Calu3 (cell line): ENCODE data around the gene PSMB7. TPM values are rescaled to one million over a fixed set of nuclear protein-coding genes. Genes with fewer than 3 reads are reported as not detected.
A peak's percentile ranks its signal among the peaks of the same experiment; 100 is the strongest.

Experiments used
- BruUV-seq: library from RNA; stranded (reverse); fragments of 400-500 nt; replicated peaks from 2 replicates; lab custom pipeline; 2021; lab: Mats Ljungman, UMichigan
- CTCF ChIA-PET: fragments of 300-600 bp; sonication (Branson Sonifier 250); formaldehyde crosslinking; loops from one replicate; lab custom pipeline; 2022; ENCODE audit warnings: antibody characterized with exemption; lab: Charles Lee
- DNase-seq: peaks from one replicate; pipeline ENCODE4 v3.0.0; 2022
- H3K27ac Mint-ChIP-seq: one replicate; pipeline ENCODE4 v1.8.0; 2022; ENCODE audit warnings: mixed read lengths; ENCODE audit not compliant: unreplicated experiment
- H3K27me3 Mint-ChIP-seq: one replicate; pipeline ENCODE4 v1.8.0; 2022; ENCODE audit warnings: mixed read lengths; ENCODE audit not compliant: unreplicated experiment
- H3K36me3 Mint-ChIP-seq: one replicate; pipeline ENCODE4 v1.8.0; 2022; ENCODE audit warnings: mild to moderate bottlenecking, moderate library complexity, mixed read lengths; ENCODE audit not compliant: insufficient read depth, unreplicated experiment
- H3K4me1 Mint-ChIP-seq: one replicate; pipeline ENCODE4 v1.8.0; 2022; ENCODE audit warnings: mild to moderate bottlenecking, low read depth, mixed read lengths; ENCODE audit not compliant: unreplicated experiment
- H3K4me3 Mint-ChIP-seq: one replicate; pipeline ENCODE4 v1.8.0; 2022; ENCODE audit warnings: mild to moderate bottlenecking, low read depth, moderate library complexity, mixed read lengths; ENCODE audit not compliant: unreplicated experiment
- H3K9me3 Mint-ChIP-seq: one replicate; pipeline ENCODE4 v1.8.0; 2022; ENCODE audit warnings: low read depth, mixed read lengths; ENCODE audit not compliant: unreplicated experiment
- CTCF ChIP-seq: fragments of 200-600 bp; IDR thresholded peaks from one replicate; pipeline ENCODE4 v1.8.0; 2022; ENCODE audit warnings: antibody characterized with exemption; ENCODE audit not compliant: unreplicated experiment
- intact Hi-C: fragments of 100-400 bp; cut with micrococcal nuclease; formaldehyde crosslinking; loops from one replicate; pipeline ENCODE4 v1.10.0; 2022; ENCODE audit not compliant: unreplicated experiment
- total RNA-seq: library from RNA; stranded (reverse); gene quantifications from 2 replicates; pipeline ENCODE4 v1.2.3, GENCODE V29; 2022

The PSMB7 gene
- total RNA-seq, 1 experiment from 2014 or later: 137 TPM

- no peaks in the 10 kb centered on the region for H3K27me3 Mint-ChIP-seq
- BruUV-seq: no TSS peak
- peaks cover 7% of the 10 kb centered on the region for H3K4me1 Mint-ChIP-seq
- no peaks in the 10 kb centered on the region for H3K36me3 Mint-ChIP-seq
- H3K27ac Mint-ChIP-seq: peak overlapping the region; percentile 71
- DNase-seq: no peak
- CTCF ChIA-PET: interaction anchor here (0.5 kb wide), 1 partner anchor 89 kb away, joined by 3 read pairs; no protein-coding TSS in a partner anchor
- intact Hi-C loops: no loop called here
- H3K9me3 Mint-ChIP-seq: no peaks in the 10 kb centered on the region
- TF ChIP-seq CTCF: no peak
- no peak overlapping the region for H3K4me3 Mint-ChIP-seq
These were observed 32.0 kb upstream of the PSMB7 start for GRCh38 chr9:124447297-124447661.

DNA sequence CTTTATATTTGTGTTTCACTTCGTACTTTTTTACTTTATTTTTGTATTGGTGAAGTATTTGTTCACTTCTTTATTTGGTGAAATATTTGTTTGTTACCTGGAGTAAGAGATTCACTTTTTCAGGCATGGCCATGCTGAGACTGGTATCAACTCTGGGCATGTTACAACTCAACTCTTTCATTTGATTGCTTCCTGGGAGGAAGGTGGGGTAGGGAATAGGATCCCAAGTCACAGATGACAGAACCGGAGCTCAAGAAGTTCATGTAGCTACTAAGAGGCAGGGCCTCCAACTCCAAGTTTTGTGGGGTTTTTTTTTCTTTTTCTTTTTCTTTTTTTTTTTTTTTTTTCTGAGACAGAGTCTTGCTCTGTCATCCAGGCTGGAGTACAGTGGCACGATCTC lies 28.9 kb upstream of the PSMB7 start:
- intact Hi-C loops: no loop called here
- CTCF ChIA-PET: no interaction called here
- Mint-ChIP-seq H3K4me1 (peaks cover 7% of the 10 kb centered on the region), H3K9me3 (no peaks in the 10 kb centered on the region), H3K4me3 (no peak overlapping the region), H3K36me3 (no peaks in the 10 kb centered on the region), H3K27ac (no peak overlapping the region), H3K27me3 (peaks cover 30% of the 10 kb centered on the region)
- no peak for DNase-seq
- no TSS peak for BruUV-seq
- no peak for TF ChIP-seq CTCF

- Mint-ChIP-seq H3K4me3 (no peak overlapping the region), H3K27ac (no peak overlapping the region), H3K36me3 (no peaks in the 10 kb centered on the region), H3K4me1 (peaks cover 7% of the 10 kb centered on the region), H3K9me3 (no peaks in the 10 kb centered on the region), H3K27me3 (peaks cover 35% of the 10 kb centered on the region)
- TF ChIP-seq CTCF: no peak
- CTCF ChIA-PET: no interaction called here
- no peak for DNase-seq
- no TSS peak for BruUV-seq
- intact Hi-C loops: no loop called here
These were observed 28.4 kb upstream of the PSMB7 start for GRCh38 chr9:124443625-124444024.

DNA sequence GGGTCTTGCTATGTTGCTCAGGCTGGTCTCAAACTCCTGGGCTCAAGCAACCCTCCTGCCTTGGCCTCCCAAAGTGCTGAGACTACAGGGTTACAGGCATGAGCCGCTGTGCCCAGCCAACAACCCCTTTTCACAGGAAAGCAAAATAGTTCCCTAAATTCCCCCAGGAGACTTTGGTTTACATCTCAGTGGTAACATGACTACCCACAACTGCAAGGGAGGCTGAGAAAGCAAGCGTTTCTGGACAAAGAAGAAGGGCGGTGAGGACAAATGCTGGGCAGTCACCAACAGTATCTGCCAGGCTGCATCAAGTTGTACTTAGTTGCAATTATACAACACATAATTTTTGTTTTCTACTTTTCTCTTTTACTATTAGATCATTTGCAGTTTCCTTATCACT lies 27.6 kb upstream of the PSMB7 start:
- Mint-ChIP-seq H3K27me3 (peaks cover 42% of the 10 kb centered on the region), H3K9me3 (no peaks in the 10 kb centered on the region), H3K27ac (no peak overlapping the region), H3K4me1 (peaks cover 7% of the 10 kb centered on the region), H3K4me3 (no peak overlapping the region), H3K36me3 (no peaks in the 10 kb centered on the region)
- DNase-seq: no peak
- no TSS peak for BruUV-seq
- no peak for TF ChIP-seq CTCF
- intact Hi-C loops: no loop called here
- CTCF ChIA-PET: interaction anchor here (0.6 kb wide), 1 partner anchor 24 kb away, joined by 3 read pairs; no protein-coding TSS in a partner anchor
